GM15510 (cell line): Measurements from ENCODE around the gene CASK.

Source experiments
- POLR2A ChIP-seq: IDR thresholded peaks from 3 replicates; pipeline ENCODE4 v1.6.1; 2011; ENCODE audit warnings: borderline replicate concordance; ENCODE audit not compliant: insufficient read length; ENCODE audit errors: extremely low read depth

Gene CASK

DNA sequence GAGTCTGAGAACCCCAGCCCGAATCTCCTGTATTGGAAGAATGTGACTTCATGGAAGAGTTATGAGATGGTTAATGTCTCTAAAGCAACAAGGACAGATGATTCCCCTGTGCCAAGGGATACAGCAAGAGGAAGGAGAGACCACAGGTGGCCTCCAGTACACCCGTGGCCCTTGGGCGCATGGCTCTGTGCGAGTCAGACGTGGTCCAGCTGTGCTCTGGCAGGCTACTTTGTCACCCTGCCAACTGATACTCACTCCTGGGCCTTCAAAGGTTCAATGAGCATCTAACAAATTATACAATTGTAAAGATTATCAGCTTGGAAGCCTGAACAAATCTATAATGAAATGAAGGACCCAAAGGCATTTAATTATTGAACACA, 404.5 kb downstream of the CASK start:
- TF ChIP-seq POLR2A: no peak

DNA sequence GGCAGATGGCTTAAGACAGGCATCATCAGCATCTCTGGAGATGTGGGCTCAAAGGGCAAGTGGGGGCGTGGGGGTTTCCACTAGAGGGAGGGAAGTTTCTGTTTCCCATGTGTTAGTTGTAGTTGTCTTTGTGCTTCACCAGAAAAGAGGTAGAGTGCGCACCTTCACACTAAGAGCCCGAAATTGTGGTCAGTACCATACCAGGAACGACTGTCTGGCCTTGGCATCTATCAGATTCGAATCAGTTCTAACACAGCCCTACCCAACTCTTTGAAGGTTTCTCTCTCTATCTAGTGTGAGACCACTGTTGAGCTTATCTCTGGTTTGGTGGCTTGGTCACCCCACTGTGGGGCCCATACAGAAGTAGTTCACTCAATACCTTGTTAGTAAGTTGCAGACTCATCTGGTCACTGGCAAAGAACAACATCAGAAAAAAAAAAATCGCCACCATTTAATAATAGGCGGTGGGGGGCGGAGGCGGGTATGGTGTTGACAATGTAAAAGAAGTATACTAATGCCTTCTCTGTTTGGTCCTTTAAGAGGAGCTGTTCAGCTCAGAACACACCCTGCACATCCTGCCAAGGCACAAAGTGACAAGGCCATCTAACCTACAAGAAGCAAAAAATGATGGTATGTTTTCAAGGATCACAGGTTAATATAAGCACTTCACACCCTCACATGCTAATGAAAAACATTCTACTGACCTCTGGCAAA, 405.1 kb downstream of the CASK start:
- no peak for TF ChIP-seq POLR2A

DNA sequence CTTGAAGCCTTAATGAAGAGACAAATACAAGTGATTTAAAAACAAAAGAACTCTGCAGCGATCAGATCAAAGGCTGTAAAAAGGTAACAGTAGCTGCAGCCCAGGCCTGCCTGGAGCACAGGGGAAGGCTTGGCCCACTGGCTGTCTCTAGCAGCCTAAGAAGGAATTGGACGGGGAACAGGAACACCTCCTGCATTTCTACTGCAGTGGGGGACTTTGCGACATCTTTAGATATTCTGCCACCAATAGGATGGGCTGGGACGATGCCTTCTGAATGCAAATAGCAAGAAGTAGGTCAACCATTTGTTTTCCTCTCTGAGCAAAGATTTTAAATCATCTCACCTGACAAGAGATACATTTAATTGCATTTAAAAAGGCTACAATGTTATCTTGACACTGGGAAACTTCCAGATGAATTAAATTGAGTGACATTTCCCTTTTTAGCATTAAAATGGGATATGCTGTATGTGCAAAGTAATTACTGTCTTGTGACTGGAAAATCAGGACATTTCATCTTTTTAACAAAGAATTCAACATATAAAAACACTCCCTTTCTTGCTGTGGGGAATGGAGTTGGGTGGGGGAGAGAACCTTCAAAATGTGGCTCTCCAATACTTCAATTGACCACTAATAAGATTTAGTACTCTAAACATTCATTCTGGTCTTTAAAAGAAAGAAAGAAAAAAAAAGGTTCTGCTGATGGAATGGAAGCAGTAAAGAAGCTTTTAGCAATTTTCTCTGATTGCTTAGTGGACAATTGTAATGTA, 406.2 kb downstream of the CASK start:
- no peak for TF ChIP-seq POLR2A

DNA sequence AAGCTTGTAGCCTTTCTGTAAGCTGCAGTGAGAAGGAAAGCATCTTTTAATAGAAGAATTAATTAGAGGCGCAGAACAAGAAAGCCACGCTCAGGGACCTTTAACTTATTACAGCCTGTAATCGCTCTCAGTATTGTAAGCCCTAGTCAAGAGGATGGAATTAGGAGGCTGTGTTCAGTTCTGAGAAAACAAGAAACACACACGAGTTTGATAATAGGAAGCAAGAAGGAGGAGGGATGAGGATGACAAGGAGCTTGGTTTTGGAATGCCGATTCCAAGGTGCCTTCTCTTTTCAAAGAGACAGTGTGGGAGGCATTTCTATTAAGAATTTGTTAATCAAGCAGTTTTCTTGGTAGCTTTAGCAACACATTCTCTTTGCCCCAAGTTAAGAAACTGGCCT, 406.9 kb downstream of the CASK start:
- TF ChIP-seq POLR2A: no peak

DNA sequence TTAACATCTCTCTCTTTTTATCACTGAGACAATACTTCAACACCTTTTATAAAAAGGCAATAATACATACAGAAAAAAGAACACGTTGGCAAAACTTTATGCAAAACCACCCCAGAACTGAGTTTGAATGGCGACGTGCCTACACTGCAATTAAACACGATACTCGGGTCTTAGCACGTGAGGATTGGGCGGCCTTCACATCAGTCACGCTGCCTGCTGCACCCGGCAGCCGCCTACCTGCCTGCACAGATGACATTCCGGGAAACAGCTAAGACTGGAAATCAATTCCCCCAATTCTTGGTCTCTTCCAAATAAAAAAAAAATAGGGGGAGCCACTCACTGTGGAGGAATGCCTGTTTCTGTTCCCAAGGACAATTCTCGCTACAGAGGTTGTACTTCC, 408.0 kb downstream of the CASK start:
- no peak for TF ChIP-seq POLR2A

DNA sequence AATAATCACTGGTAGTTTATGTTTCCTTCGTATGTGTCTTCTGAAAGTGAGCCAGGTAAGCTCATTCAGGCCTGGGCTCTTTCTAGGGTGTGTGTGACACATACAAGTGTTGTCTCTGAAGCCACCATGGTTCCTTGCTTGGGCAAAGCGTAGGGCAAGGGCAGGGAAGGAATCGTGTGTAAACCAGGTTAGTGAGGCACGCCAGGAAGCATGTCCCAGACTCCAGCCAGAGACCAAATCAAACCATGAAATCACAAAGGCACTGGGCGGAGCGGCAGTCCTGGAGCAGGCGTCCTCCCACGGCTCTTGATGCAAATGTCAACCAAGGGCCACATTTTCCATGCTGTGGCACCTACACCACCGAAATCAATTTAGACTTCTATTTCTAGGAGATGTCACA, 409.2 kb downstream of the CASK start:
- TF ChIP-seq POLR2A: no peak

DNA sequence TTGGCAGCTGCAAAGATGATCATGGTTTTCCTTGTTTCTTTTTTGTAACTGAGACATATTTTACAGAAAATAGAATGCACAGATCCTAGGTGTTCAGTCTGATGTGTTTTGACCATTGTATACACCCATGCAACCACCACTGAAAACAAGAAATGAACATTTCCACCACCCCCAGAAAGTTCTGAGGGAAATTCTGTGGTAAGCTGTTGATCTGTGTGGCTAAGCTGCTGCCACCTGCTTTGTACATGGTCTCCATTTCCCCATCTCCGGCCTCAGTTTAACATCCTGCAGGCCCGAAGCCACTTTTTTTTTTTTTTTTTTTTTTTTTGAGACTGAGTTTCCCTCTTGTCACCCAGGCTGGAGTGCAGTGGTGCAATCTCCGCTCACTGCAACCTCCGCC, 411.0 kb downstream of the CASK start:
- TF ChIP-seq POLR2A: no peak

DNA sequence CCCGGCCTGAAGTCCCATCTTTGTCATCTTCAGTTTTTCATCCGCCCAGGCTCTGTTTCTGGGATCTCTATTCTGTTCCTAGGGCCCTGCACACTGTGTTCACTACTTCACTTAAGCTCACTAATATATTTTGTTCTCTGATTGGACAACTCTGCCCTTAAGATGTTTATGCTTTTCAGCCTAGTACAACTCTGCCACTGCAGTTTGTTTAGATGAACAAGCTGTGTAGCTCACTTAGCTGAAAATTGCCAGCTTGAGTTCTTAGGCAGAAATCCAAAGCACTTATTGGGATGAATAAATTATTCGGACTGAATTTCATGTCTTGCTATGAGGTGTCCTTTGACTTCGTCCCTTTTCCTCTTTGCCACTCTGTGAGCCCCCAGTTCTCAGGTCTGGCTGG, 415.4 kb downstream of the CASK start:
- no peak for TF ChIP-seq POLR2A

DNA sequence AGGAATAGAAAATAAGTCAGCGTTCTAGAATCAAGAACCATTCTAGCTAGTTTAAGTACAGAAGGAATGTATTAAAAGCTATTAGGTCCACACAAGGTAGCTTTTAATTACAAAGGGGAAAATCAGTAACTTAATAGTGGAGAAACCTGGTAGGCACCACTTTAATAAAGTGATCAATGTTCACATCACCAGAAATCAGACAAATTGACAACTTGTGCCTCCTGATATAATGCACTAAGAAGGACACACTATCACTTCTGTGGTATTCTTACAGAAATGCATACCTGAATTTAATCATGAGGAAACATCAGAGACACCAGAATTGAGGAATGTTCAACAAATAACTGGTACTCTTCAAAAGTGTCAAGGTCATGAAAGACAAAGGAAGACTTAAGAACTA, 421.4 kb downstream of the CASK start:
- TF ChIP-seq POLR2A: no peak

DNA sequence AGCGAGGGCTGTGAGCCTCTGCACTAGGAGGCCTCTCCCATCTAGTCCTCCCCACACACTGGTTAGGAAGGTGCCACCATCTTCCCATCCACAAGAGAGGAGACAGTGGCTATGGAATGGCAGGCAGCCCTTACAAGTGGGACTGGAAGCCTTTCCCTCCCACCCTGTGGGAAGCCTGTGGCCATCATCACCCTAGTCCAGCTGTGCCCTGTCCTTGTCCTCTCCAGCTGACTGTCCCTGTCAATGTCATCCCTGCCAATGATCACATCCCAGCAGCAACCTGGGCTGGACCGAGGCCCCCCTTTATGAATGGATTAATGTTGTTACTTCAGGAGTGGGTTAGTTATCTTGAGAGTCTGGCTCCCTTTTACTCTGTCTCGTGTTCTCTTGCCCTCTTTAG, 423.4 kb downstream of the CASK start:
- TF ChIP-seq POLR2A: no peak

DNA sequence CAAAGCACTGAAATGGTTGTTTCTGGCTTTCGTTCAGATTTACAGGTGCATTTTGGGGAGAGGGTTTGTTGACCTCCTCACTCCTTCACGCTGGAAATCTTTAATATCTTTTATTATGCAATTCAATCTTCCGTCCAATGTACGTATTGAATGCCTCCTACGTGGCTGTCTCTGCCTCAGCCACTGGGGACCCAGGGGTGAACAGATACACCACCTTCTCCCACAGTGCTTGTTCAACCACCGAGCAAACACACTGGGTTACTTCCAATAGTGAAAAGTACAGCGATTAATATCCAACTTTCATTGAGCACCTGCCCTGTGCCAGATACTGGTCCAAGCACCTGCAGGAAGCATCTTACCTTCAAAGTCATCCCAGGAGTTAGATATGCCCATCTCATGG, 424.2 kb downstream of the CASK start:
- no peak for TF ChIP-seq POLR2A

DNA sequence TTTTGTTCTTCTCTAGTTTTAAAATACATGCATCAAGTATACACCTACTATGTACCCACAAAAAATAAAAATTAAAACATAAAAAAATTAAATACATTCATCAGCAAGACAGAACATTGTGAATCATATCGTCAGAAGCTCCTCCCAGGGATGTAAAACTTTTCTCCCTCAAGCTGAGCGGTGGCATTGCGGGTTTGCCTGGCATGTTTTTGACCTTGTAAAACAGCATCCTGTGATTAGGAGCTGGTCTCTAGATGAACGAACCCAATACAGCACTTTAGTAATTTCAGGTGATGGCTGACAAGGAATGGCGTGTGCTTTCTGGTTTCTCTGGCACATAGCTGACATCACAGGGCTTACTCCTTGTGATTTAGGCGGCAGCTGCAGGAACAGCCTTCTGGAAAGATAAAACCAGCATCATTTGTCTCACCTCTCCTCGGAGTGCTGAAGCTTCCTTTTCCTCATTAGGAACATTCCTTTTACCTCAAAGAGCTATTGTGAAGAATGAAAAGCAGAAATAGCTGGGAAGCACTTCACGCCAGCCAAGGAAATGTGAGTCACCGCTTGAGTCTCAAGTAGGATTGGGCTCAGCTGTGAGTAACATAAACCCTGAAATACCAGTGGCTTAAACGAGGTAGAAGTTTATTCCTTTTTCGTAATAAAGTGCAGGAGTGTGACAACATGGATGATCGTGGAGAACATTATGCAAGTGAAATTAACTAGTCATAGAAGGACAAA, 431.9 kb downstream of the CASK start:
- no peak for TF ChIP-seq POLR2A

DNA sequence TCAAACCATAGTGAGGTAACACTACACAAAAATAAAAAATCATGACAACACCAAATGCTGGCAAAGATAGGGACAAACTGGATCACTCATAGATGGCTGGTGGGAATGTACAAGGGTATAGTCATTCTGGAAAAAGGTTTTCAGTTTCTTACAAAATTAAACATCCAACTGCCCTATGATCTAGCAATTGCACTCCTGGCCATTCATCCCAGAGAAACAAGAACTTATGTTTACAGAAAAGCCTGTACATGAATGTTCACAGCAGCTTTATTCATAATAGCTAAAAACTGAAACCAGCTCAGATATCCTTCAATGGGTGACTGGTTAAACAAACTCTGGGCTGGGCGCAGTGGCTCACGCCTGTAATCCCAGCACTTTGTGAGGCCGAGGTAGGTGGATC, 432.9 kb downstream of the CASK start:
- no peak for TF ChIP-seq POLR2A

DNA sequence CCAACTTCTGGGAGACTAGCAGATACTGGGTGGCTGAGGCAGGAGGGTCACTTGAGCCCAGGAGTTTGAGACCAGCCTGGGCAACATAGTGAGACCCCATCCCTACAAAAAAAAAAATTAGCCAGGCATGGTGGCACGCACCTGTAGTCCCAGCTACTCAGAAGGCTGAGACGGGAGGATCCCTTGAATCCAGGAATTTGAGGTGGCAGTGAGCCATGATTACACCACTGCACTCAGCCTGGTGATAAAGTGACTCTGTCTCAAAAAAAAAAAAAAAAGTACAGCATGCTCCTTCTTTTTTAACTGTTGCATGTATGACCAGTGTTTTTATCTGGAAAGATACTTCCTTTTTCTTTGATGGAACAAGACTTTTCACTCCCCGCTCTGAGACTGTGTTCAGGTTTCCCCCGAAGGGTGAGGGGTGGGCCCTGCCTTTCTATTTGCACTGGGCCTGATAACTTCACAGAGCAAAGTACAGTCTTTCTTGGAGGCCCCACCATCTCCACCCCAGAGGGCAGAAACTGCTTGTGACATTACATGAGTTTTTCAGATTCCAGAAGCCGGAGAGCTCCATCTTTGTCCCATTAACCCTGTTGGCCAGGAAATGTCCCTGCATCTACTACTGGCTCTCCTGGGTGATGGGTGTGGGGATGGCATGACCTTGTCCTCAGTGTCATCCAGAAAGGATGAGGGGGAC, 441.1 kb downstream of the CASK start:
- no peak for TF ChIP-seq POLR2A
